ENCODE measurements around the gene BPIFA3.

The BPIFA3 gene

DNA sequence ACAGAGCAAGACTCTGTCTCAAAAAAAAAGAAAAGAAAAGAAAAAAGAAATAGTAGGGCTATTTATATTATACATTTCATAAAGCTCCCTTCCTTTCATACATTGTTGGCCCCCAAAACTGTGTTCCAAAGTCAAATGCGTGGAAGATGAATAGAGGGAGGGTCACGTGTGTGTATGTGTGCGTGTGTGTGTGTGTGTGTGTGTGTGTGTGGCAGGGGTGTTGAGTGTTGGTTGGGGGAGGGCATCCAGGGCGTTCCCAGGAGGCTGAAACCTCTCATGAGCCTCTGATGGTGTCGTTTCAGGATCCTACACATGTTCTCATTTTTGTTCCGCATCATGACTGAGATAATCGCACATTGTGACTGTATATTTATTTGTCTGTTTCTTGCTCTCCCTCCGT is 58.1 kb downstream of the BPIFA3 start:
- in situ Hi-C loops (cut with HindIII; ENCODE audit: low sequenced_read_pairs), result no loop called here
- H3K4me3 ChIP-seq (ENCODE audit: low read depth, low read length), result no peak overlapping the region
- DNase-seq (ENCODE audit: low read depth), result no peak
- no peak for TF ChIP-seq CTCF (IDR thresholded peaks at IDR 0.05; ENCODE audit: low read depth, low read length, missing control alignments)

DNA sequence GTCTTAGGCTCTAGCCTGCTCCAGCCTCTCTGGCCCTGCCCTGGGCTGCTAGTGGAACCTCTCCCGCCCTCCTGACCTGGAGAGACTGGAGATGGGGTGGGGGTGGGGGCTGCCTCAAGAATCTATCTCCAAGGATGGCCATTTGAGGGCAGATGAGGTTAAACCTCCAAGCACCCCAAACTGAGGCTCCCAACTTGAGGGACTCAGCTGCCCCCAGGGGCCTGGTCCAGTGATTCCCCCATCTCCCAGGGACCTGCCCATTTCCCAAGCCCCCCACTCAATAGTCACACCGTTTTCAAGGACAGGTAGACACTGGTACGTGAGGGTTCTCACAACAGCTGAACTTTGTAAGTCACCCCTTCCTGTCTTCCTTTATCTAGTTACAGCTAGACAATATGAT is 58.7 kb downstream of the BPIFA3 start:
- TF ChIP-seq CTCF (IDR thresholded peaks at IDR 0.05; ENCODE audit: low read depth, low read length, missing control alignments), result no peak
- in situ Hi-C loops (cut with HindIII; ENCODE audit: low sequenced_read_pairs), result no loop called here
- H3K4me3 ChIP-seq (ENCODE audit: low read depth, low read length), result no peak overlapping the region
- DNase-seq (ENCODE audit: low read depth), result no peak

- in situ Hi-C loops (cut with HindIII; ENCODE audit: low sequenced_read_pairs), result no loop called here
- no peak overlapping the region for H3K4me3 ChIP-seq (ENCODE audit: low read depth, low read length)
- TF ChIP-seq CTCF (IDR thresholded peaks at IDR 0.05; ENCODE audit: low read depth, low read length, missing control alignments), result no peak
- DNase-seq (ENCODE audit: low read depth), result no peak
These were observed 59.4 kb downstream of the BPIFA3 start for GRCh38 chr20:33276303-33277113.
